ENCODE data around the gene PPIL1.

DNA sequence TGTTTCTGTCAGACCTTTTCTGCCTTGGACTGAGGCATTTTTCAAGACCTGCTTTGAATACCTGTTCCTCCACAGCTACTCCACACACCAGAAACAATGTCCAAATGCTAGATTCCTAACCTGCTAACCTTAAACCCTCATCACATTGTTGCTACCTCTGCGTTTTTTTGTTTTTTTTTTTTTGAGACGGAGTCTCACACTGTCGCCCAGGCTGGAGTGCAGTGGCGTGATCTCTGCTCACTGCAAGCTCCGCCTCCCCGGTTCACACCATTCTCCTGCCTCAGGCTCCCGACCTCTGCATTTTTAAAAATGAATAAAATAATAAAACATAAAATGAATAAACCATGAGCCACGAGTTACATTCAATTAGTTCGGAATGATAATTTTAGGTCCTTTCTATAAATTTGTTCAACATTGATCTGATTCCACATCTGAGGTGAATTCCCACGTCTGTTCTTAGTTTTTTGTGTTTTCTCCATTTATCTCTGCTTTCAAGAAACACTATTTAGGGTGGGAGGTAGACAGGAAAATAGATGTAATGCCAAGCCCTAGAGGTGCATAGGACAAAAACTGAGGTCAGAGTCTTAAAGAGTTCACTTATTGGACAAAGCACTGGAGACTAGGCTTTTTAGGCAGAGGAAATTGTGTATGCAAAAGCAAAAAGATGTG, 12.5 kb upstream of the PPIL1 start:
- no peak for TF ChIP-seq ZNF138 (tag by site-specific recombination; IDR thresholded peaks at IDR 0.05; ENCODE audit: borderline replicate concordance)
- TF ChIP-seq ZNF621 (tag by site-specific recombination; IDR thresholded peaks at IDR 0.05) = no peak
- TF ChIP-seq ZNF24 (tag by site-specific recombination; IDR thresholded peaks at IDR 0.05) = no peak
- TF ChIP-seq, protein P1, sequence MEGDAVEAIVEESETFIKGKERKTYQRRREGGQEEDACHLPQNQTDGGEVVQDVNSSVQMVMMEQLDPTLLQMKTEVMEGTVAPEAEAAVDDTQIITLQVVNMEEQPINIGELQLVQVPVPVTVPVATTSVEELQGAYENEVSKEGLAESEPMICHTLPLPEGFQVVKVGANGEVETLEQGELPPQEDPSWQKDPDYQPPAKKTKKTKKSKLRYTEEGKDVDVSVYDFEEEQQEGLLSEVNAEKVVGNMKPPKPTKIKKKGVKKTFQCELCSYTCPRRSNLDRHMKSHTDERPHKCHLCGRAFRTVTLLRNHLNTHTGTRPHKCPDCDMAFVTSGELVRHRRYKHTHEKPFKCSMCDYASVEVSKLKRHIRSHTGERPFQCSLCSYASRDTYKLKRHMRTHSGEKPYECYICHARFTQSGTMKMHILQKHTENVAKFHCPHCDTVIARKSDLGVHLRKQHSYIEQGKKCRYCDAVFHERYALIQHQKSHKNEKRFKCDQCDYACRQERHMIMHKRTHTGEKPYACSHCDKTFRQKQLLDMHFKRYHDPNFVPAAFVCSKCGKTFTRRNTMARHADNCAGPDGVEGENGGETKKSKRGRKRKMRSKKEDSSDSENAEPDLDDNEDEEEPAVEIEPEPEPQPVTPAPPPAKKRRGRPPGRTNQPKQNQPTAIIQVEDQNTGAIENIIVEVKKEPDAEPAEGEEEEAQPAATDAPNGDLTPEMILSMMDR (tag by site-specific recombination; IDR thresholded peaks at IDR 0.05) = no peak
- TF ChIP-seq SP2 (tag by site-specific recombination; IDR thresholded peaks at IDR 0.05) = no peak
- TF ChIP-seq ZNF239 (tag by site-specific recombination; IDR thresholded peaks at IDR 0.05) = no peak
- no peak for TF ChIP-seq ZNF423 (tag by site-specific recombination; IDR thresholded peaks at IDR 0.05)
- TF ChIP-seq, protein P2, sequence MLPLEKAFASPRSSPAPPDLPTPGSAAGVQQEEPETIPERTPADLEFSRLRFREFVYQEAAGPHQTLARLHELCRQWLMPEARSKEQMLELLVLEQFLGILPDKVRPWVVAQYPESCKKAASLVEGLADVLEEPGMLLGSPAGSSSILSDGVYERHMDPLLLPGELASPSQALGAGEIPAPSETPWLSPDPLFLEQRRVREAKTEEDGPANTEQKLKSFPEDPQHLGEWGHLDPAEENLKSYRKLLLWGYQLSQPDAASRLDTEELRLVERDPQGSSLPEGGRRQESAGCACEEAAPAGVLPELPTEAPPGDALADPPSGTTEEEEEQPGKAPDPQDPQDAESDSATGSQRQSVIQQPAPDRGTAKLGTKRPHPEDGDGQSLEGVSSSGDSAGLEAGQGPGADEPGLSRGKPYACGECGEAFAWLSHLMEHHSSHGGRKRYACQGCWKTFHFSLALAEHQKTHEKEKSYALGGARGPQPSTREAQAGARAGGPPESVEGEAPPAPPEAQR (tag by site-specific recombination; IDR thresholded peaks at IDR 0.05) = no peak
- TF ChIP-seq, protein P3, sequence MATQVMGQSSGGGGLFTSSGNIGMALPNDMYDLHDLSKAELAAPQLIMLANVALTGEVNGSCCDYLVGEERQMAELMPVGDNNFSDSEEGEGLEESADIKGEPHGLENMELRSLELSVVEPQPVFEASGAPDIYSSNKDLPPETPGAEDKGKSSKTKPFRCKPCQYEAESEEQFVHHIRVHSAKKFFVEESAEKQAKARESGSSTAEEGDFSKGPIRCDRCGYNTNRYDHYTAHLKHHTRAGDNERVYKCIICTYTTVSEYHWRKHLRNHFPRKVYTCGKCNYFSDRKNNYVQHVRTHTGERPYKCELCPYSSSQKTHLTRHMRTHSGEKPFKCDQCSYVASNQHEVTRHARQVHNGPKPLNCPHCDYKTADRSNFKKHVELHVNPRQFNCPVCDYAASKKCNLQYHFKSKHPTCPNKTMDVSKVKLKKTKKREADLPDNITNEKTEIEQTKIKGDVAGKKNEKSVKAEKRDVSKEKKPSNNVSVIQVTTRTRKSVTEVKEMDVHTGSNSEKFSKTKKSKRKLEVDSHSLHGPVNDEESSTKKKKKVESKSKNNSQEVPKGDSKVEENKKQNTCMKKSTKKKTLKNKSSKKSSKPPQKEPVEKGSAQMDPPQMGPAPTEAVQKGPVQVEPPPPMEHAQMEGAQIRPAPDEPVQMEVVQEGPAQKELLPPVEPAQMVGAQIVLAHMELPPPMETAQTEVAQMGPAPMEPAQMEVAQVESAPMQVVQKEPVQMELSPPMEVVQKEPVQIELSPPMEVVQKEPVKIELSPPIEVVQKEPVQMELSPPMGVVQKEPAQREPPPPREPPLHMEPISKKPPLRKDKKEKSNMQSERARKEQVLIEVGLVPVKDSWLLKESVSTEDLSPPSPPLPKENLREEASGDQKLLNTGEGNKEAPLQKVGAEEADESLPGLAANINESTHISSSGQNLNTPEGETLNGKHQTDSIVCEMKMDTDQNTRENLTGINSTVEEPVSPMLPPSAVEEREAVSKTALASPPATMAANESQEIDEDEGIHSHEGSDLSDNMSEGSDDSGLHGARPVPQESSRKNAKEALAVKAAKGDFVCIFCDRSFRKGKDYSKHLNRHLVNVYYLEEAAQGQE (tag by site-specific recombination; IDR thresholded peaks at IDR 0.05) = no peak
- TF ChIP-seq ZBTB8A (tag by site-specific recombination; IDR thresholded peaks at IDR 0.05) = no peak
- no peak for TF ChIP-seq KLF16 (tag by site-specific recombination; IDR thresholded peaks at IDR 0.05)
- no peak for TF ChIP-seq FEZF1 (tag by site-specific recombination; IDR thresholded peaks at IDR 0.05)

Measured in HEK293 (cell line).